ENCODE measurements around the gene TBC1D4.

GRCh38 chr13:75333103-75333502, 148.9 kb downstream of the TBC1D4 start:
- no peak for TF ChIP-seq CTCF (IDR thresholded peaks at IDR 0.05)
- TF ChIP-seq POLR2A (IDR thresholded peaks at IDR 0.05): no peak

All from uterus (tissue), 2 donors.